ENCODE results near the gene RNF130. TPM values are rescaled to one million over a fixed set of nuclear protein-coding genes. Genes with fewer than 3 reads are reported as not detected.
A peak's percentile ranks its signal among the peaks of the same experiment; 100 is the strongest.

RNF130 gene
- total and polyA plus RNA-seq, 4 donors: 24.9 to 93.1 (median 51.4) TPM

DNA sequence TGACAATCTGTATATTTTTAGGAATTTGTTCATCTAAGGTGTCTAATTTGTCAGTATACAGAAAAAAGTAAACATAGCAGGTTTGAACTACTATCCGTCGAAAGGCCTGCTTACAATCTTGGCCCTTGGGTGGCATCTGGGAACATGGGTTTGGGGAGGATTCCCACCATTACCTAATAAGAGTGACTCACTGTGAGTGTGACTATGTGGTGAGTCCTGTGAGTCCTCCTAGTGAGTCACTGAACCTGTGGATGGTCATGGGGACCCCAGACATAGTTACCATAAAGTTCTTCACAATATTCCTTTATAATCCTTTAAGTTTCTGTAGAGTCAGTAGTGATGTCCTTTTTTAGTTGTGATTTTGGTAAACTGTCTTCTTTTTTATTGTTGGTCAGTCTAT is 37.0 kb downstream of the RNF130 start:
- Histone ChIP-seq H3K4me3 (ENCODE audit: low read depth in 1 of 3, low read length in 3 of 3) (no peak overlapping the region), H3K36me3 (ENCODE audit: control insufficient read depth in 4 of 4, insufficient read depth in 3 of 4, low read depth in 1 of 4, low read length in 3 of 4) (peaks cover 7 to 27% (median 18%) of the 10 kb centered on the region in 4 donors), H3K27me3 (ENCODE audit: control insufficient read depth in 4 of 4, insufficient read depth in 4 of 4, low read length in 3 of 4) (no peaks in the 10 kb centered on the region), H3K9ac (ENCODE audit: low read depth in 1 of 2, low read length in 2 of 2) (no peak overlapping the region), H3K4me1 (ENCODE audit: control insufficient read depth in 4 of 4, insufficient read depth in 4 of 4, low read length in 3 of 4) (peaks cover 0 to 3% (median 1%) of the 10 kb centered on the region in 4 donors), H3K27ac (ENCODE audit: low read depth in 1 of 2, low read length in 2 of 2) (no peak overlapping the region), H3K9me3 (ENCODE audit: control insufficient read depth in 4 of 4, low read length in 3 of 4) (peaks cover 0 to 9% (median 1%) of the 10 kb centered on the region in 4 donors)
- 97% methylated on average over 2 of the region's 2 CpGs for WGBS
- DNase-seq (ENCODE audit: low spot score): no peak
- TF ChIP-seq, protein P1, sequence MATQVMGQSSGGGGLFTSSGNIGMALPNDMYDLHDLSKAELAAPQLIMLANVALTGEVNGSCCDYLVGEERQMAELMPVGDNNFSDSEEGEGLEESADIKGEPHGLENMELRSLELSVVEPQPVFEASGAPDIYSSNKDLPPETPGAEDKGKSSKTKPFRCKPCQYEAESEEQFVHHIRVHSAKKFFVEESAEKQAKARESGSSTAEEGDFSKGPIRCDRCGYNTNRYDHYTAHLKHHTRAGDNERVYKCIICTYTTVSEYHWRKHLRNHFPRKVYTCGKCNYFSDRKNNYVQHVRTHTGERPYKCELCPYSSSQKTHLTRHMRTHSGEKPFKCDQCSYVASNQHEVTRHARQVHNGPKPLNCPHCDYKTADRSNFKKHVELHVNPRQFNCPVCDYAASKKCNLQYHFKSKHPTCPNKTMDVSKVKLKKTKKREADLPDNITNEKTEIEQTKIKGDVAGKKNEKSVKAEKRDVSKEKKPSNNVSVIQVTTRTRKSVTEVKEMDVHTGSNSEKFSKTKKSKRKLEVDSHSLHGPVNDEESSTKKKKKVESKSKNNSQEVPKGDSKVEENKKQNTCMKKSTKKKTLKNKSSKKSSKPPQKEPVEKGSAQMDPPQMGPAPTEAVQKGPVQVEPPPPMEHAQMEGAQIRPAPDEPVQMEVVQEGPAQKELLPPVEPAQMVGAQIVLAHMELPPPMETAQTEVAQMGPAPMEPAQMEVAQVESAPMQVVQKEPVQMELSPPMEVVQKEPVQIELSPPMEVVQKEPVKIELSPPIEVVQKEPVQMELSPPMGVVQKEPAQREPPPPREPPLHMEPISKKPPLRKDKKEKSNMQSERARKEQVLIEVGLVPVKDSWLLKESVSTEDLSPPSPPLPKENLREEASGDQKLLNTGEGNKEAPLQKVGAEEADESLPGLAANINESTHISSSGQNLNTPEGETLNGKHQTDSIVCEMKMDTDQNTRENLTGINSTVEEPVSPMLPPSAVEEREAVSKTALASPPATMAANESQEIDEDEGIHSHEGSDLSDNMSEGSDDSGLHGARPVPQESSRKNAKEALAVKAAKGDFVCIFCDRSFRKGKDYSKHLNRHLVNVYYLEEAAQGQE (IDR thresholded peaks at IDR 0.05): no peak
- TF ChIP-seq, protein P2, sequence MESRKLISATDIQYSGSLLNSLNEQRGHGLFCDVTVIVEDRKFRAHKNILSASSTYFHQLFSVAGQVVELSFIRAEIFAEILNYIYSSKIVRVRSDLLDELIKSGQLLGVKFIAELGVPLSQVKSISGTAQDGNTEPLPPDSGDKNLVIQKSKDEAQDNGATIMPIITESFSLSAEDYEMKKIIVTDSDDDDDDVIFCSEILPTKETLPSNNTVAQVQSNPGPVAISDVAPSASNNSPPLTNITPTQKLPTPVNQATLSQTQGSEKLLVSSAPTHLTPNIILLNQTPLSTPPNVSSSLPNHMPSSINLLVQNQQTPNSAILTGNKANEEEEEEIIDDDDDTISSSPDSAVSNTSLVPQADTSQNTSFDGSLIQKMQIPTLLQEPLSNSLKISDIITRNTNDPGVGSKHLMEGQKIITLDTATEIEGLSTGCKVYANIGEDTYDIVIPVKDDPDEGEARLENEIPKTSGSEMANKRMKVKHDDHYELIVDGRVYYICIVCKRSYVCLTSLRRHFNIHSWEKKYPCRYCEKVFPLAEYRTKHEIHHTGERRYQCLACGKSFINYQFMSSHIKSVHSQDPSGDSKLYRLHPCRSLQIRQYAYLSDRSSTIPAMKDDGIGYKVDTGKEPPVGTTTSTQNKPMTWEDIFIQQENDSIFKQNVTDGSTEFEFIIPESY (IDR thresholded peaks at IDR 0.05): no peak
- TF ChIP-seq HNF4G (IDR thresholded peaks at IDR 0.05) (no peak), JUND (IDR thresholded peaks at IDR 0.05) (no peak), RAD21 (IDR thresholded peaks at IDR 0.05) (no peak), SP1 (IDR thresholded peaks at IDR 0.05) (no peak), GABPA (IDR thresholded peaks at IDR 0.05 in 1 of 2, conservative IDR thresholded peaks at IDR 0.05 in 1 of 2) (no peak), HNF4A (conservative IDR thresholded peaks at IDR 0.05) (no peak), NR2F2 (IDR thresholded peaks at IDR 0.05) (no peak), YY1 (IDR thresholded peaks at IDR 0.05) (no peak), EGR1 (IDR thresholded peaks at IDR 0.05; ENCODE audit: low read depth in 2 of 2) (no peak), TAF1 (conservative IDR thresholded peaks at IDR 0.05) (no peak), FOXA1 (IDR thresholded peaks at IDR 0.05) (no peak)
- TF ChIP-seq, protein P3, sequence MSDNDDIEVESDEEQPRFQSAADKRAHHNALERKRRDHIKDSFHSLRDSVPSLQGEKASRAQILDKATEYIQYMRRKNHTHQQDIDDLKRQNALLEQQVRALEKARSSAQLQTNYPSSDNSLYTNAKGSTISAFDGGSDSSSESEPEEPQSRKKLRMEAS (IDR thresholded peaks at IDR 0.05): no peak
- TF ChIP-seq, protein P4, sequence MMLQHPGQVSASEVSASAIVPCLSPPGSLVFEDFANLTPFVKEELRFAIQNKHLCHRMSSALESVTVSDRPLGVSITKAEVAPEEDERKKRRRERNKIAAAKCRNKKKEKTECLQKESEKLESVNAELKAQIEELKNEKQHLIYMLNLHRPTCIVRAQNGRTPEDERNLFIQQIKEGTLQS (IDR thresholded peaks at IDR 0.05): no peak

DNA sequence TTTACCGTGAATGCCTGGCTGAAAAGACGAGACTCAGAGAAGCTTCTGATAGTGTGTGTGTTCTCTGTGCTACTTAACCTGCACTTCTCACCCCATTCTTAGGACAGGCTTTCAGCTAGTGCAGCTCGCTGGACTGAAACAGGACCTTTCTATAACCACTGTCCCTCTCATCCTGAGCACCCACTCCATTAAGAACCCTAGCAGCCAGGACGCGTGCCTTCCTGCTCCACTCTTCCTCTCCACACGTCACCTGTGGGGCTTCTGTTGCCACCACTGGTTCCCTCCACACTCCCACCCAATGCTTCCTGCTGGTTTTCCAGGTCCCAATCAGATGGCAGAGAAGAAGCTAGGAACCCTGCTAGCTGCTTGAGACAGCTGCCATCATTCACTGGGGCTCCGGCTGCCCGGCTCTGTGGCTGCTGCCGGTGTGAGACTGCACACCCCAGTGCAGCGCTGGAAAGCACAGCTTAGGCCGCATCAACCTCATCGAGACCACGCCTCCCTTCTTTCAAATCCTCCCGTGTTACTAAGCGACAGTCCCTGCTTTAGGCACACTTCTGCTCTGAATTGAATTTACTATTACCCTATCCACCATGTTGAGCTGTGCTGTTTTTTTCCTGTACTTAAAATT is 44.0 kb downstream of the RNF130 start:
- WGBS: 92% methylated on average over 15 of the region's 15 CpGs
- TF ChIP-seq YY1 (IDR thresholded peaks at IDR 0.05) (no peak), JUND (IDR thresholded peaks at IDR 0.05) (no peak), GABPA (IDR thresholded peaks at IDR 0.05 in 1 of 2, conservative IDR thresholded peaks at IDR 0.05 in 1 of 2) (no peak), HNF4G (IDR thresholded peaks at IDR 0.05) (no peak), RXRA (IDR thresholded peaks at IDR 0.05) (no peak), HNF4A (conservative IDR thresholded peaks at IDR 0.05) (no peak), TAF1 (conservative IDR thresholded peaks at IDR 0.05) (no peak), FOXA2 (IDR thresholded peaks at IDR 0.05) (no peak), SP1 (IDR thresholded peaks at IDR 0.05) (no peak), EGR1 (IDR thresholded peaks at IDR 0.05; ENCODE audit: low read depth in 2 of 2) (no peak), RAD21 (IDR thresholded peaks at IDR 0.05) (no peak), FOXA1 (IDR thresholded peaks at IDR 0.05) (no peak)
- TF ChIP-seq, protein P5, sequence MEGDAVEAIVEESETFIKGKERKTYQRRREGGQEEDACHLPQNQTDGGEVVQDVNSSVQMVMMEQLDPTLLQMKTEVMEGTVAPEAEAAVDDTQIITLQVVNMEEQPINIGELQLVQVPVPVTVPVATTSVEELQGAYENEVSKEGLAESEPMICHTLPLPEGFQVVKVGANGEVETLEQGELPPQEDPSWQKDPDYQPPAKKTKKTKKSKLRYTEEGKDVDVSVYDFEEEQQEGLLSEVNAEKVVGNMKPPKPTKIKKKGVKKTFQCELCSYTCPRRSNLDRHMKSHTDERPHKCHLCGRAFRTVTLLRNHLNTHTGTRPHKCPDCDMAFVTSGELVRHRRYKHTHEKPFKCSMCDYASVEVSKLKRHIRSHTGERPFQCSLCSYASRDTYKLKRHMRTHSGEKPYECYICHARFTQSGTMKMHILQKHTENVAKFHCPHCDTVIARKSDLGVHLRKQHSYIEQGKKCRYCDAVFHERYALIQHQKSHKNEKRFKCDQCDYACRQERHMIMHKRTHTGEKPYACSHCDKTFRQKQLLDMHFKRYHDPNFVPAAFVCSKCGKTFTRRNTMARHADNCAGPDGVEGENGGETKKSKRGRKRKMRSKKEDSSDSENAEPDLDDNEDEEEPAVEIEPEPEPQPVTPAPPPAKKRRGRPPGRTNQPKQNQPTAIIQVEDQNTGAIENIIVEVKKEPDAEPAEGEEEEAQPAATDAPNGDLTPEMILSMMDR (IDR thresholded peaks at IDR 0.05; ENCODE audit: low read depth, low read length, missing input control): no peak
- TF ChIP-seq, protein P1 (IDR thresholded peaks at IDR 0.05): no peak
- peaks cover 0 to 2% (median 1%) of the 10 kb centered on the region in 4 donors for H3K36me3 ChIP-seq (ENCODE audit: control insufficient read depth in 4 of 4, insufficient read depth in 3 of 4, low read depth in 1 of 4, low read length in 3 of 4)
- H3K27ac ChIP-seq (ENCODE audit: low read depth in 1 of 2, low read length in 2 of 2): peak overlapping the region in 1 of 2 donors; percentile 71
- H3K27me3 ChIP-seq (ENCODE audit: control insufficient read depth in 4 of 4, insufficient read depth in 4 of 4, low read length in 3 of 4): no peaks in the 10 kb centered on the region
- H3K9me3 ChIP-seq (ENCODE audit: control insufficient read depth in 4 of 4, low read length in 3 of 4): no peaks in the 10 kb centered on the region
- H3K9ac ChIP-seq (ENCODE audit: low read depth in 1 of 2, low read length in 2 of 2): no peak overlapping the region
- peaks cover 2 to 12% (median 3%) of the 10 kb centered on the region in 4 donors for H3K4me1 ChIP-seq (ENCODE audit: control insufficient read depth in 4 of 4, insufficient read depth in 4 of 4, low read length in 3 of 4)
- no peak overlapping the region for H3K4me3 ChIP-seq (ENCODE audit: low read depth in 1 of 3, low read length in 3 of 3)
- DNase-seq (ENCODE audit: low spot score): no peak
